GM19468 (cell line): Measurements from ENCODE around the gene INO80B.
A peak's percentile ranks its signal among the peaks of the same experiment; 100 is the strongest.

Source experiments
- ATAC-seq: cut with Tn5 transposase; IDR thresholded peaks from one replicate; pipeline ENCODE4 v1.9.1; 2021; ENCODE audit warnings: mild to moderate bottlenecking, moderate library complexity, moderate number of reproducible peaks; ENCODE audit not compliant: unreplicated experiment; ENCODE audit errors: extremely low read depth

INO80B gene

DNA sequence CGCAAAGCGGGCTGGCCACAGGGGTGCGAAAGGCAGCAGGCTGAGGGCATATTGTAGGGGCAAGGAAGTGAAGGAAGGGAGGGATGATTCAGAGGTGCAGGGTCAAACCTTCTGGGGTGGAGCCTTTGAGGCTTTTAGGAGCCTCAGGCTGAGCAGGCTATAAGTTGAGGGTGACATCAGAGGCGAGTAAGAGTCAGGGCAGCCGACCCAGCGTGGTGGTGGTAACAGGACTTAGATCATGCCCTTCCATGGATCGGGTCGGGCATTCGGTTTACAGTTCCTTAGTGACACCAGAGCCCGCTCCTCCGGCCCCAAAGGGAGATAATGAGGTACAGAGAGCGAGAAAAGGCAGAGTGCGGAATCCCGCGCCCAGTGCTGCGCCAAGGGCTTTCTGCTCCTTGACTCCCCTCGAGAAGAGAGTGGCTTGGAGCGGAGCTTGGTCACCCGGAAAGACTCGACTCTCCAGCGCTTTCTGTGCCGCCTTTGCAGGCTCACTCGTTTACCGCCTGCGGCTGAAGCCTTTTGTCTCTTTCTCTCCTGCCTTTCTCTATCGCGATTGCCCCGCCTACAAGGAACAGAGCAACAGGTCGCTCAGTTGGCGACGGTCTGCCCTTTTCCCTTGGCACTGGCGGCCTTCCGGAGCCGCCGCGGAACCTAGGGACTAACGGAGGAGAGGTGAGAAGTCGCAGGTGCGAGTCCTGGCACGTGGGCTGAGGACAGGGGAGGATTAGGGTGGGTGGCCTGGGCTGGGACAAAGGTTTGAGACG lies 43.8 kb downstream of the INO80B start:
- no peak for ATAC-seq

- ATAC-seq = no peak
Observed at GRCh38 chr2:74499267-74499939, 44.5 kb downstream of the INO80B start, which contains the start of gene LBX2. LBX2 (minus strand) TSS chr2:74499603; CDS start chr2:74499537, 66 bp downstream.

DNA sequence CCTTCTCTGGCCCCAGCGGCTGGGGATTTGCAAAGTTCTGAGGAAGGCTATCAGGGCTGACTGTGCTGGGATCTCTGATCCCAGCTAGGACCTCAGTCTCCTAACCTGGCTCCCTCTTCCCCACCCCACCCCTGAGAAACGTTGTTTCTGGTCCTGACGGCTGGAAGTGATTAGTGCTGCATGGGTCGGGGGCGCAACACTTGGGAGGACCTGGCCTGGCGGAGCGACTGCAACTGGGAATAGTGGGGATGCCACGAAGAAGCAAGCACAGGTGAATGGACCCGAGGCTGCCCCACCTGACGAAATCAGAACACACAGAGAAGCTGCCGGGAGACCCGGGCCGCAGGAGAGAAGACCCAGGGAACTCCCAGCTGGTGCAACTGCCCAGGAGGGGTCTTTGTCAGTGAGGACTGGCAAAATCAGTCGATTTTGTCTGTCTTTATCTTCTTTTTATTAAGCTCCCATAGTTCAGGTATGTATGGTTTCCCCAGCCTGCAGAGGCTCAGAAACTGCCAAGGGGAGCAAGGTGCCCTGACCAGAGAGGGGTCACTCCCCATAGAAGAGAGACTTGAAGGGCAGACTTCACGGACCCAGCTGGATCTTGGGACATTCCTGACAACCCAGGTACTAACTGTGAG lies 45.2 kb downstream of the INO80B start:
- ATAC-seq = no peak

DNA sequence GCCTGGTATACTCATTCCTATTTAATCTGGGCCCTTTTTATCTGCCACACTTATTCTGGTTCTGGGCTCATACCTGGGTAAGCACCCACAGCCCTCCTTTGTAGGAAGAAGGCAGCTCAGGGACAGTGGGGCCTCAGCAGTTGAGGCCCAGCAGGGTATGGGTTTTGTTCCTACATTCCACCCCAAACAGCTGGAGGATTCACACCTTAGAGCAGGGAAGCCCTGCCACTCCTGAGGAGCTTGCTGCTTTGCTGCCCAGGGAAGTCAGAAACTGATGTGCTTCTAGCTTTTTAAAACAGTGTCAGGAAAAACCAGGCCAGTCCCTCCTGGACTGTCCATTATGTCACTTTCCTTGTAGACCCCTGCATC lies 45.7 kb downstream of the INO80B start:
- ATAC-seq = no peak

- ATAC-seq = no peak
Observed at GRCh38 chr2:74501335-74502071, 46.6 kb downstream of the INO80B start.

DNA sequence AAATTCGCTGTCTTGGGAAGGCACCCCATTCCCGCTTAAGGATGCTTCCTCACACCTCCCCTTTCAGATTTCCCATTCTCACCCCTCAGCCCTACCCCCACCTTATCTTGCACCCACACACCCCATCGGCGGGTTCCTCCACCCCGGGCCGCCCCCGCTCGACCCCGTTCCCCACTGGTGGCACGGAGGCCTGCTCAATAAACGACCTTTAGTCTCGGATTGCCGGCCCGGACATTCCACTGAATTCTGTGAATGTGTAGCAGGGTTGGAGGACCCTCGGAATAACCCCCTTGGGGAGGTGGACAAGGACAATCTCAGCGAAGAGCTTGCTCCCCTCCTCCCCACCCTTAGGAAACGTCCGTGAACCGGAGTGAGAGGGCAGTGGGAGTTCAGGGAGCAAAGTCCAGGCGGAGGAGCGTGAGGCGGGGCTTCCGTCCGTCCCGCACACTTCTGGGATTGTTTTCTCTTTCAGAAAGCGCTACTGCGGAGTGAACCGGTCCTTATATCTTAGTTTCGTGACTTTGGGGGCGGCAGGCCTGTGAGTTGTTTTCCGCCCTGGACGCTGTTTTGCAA lies 47.3 kb downstream of the INO80B start:
- ATAC-seq = no peak

- peak; percentile 31 for ATAC-seq
Observed at GRCh38 chr2:74502720-74503505, 48.0 kb downstream of the INO80B start.

GRCh38 chr2:74503506-74504475 lies 48.9 kb downstream of the INO80B start:
- no peak for ATAC-seq

GRCh38 chr2:74504591-74504990 lies 49.7 kb downstream of the INO80B start:
- no peak for ATAC-seq

DNA sequence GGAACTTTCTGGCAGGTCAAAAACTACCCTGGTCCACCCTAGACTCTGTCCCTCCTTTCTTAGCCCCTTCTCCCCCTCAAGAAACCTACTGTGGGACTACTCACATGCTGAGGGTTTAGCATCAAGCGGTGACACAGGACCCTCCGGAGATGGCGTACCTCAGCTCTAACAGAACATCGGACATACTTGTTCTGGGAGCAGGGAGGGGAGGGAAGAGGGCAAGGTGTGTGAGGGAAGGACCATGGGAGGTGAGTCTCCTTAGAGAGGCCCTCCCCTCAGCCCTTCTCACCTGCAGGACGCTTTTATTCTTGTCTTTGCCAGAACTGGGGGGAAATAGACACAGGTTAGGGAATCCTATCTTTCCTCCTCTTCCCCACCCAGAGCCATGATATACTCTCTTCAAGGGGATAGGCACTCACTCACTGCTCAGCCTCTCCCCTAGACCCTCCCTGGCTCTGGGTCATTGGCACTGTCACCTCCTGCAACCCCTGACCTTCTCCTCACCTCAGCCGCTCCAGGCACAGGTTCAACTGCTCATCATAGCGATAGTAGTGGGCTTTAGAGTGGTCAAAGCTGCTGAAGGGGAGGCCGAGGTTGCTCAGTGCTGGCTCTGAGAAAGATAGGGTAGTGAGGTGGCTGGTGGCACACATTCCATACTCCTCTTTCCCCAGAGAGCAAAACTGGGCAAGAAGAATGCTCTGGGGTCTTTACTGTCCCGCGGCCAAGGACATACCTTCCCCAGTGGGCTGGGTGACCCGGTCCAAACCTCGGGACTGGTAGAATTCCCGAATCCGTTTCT lies 50.8 kb downstream of the INO80B start:
- no peak for ATAC-seq

DNA sequence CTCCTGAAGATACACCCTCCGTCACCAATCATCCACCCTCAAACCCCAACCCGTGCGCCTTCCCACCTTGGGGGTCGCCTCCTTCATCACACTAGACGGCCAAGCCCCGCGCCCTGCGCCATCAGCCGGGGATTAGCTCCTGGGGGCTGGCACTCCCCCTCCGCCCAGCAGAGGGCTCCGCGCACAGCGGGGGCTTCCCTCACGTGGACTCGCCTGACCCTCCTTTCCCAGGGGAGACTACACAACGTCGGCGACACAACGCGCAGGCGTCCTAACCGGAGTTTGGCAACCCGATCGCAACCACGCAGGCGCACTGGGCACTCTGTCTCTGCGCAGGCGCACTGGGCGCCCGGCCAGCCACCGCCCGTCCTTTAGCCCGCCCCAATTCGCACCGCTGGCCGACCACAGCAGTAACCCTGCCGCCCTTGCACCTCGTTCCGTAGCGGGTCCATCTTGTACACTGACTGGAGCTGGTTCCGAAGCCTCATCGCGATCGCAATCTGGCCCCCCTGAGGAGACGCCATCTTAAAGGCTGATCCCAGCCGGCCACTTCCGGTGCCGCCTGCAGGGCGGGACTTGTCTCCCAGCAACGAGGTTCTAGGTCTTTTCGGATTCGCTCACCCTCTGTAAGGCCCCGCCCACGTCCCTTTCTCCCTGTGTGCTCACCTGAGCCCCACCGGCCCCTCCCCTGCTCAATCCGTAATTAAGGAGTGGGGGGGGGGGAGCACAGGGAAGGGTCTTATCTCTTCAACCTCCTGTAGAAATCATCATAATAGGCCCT lies 52.4 kb downstream of the INO80B start, which contains the start of gene PCGF1:
Gene PCGF1, minus strand, starts transcription at position 551 of the 781 bp plus-strand sequence. Its CDS starts 27 bp downstream, at position 524.
- peak; percentile 76 for ATAC-seq
